Measurements from ENCODE around the gene DPH1. TPM values are rescaled to one million over a fixed set of nuclear protein-coding genes. Genes with fewer than 3 reads are reported as not detected.
"Not testable (repeated sequence)": the region's sequence is repeated elsewhere in the genome, so short reads cannot be mapped to it uniquely, and the experiment has no call there.

Gene DPH1
- polyA plus RNA-seq, 1 of the 3 experiments (the other 2 are of a cell fraction), result 36.2 TPM

- TF ChIP-seq USF1 (IDR thresholded peaks at IDR 0.05; ENCODE audit: borderline replicate concordance, low read depth) (no peak), CHD2 (IDR thresholded peaks at IDR 0.05; ENCODE audit: low read length, partially characterized antibody) (no peak), MEF2A (IDR thresholded peaks at IDR 0.05; ENCODE audit: borderline replicate concordance, low read depth) (no peak), TAF1 (IDR thresholded peaks at IDR 0.05; ENCODE audit: borderline replicate concordance, low read depth, low read length) (no peak)
These were observed 18.3 kb upstream of the DPH1 start (continued) for GRCh38 chr17:2011411-2012371.

- Histone ChIP-seq H3K4me1 (ENCODE audit: control insufficient read depth in 1 of 2, insufficient read depth in 2 of 2, low read depth in 1 of 2, low read length in 1 of 2) (no peaks in the 10 kb centered on the region; a peak in 1 of 4 replicates), H3K9me3 (no peaks in the 10 kb centered on the region), H4K20me1 (ENCODE audit: insufficient read depth) (no peaks in the 10 kb centered on the region), H3K36me3 (replicated peaks in 1 of 2; ENCODE audit: control insufficient read depth in 1 of 2, insufficient read depth in 2 of 2, low read length in 1 of 2) (no peaks in the 10 kb centered on the region), H2AFZ (ENCODE audit: low read depth) (no peak overlapping the region), H3K9ac (no peak overlapping the region), H3K4me2 (no peak overlapping the region), H3K4me3 (ENCODE audit: low read depth in 2 of 2, low read length in 1 of 2) (no peak overlapping the region), H3K27ac (ENCODE audit: low read depth in 2 of 2, low read length in 1 of 2) (no peak overlapping the region), H3K27me3 (ENCODE audit: insufficient read depth) (peaks cover 5% of the 10 kb centered on the region; the same call in 1 of the 2 replicates), H3K79me2 (ENCODE audit: insufficient read depth) (no peaks in the 10 kb centered on the region), H3K9me2 (no peaks in the 10 kb centered on the region), H3F3A (replicated peaks; ENCODE audit: insufficient read depth) (no peaks in the 10 kb centered on the region)
- ChIA-PET CTCF (no interaction called here), POLR2A (interaction anchor here (1.1 kb wide), 1 partner anchor 13 kb away, joined by 3 read pairs; the partner anchor contains the start of gene RTN4RL1)
- no peak for TF ChIP-seq POLR2AphosphoS5 (IDR thresholded peaks at IDR 0.05; ENCODE audit: low read depth, low read length)
- TF ChIP-seq TCF12 (IDR thresholded peaks at IDR 0.05), result no peak
- TF ChIP-seq SMC3 (IDR thresholded peaks at IDR 0.05; ENCODE audit: low read depth, low read length), result no peak
- no peak for TF ChIP-seq MXI1 (IDR thresholded peaks at IDR 0.05; ENCODE audit: low read depth, low read length)
- TF ChIP-seq EP300 (IDR thresholded peaks at IDR 0.05; ENCODE audit: borderline replicate concordance in 1 of 2, low read depth in 1 of 2, low read length in 1 of 2), result no peak
- no peak for TF ChIP-seq NRF1 (IDR thresholded peaks at IDR 0.05; ENCODE audit: low read depth, low read length)
- no peak for TF ChIP-seq PBX3 (IDR thresholded peaks at IDR 0.05)
- TF ChIP-seq JUND (IDR thresholded peaks at IDR 0.05), result no peak
- TF ChIP-seq ELF1 (IDR thresholded peaks at IDR 0.05), result no peak
- DNase-seq, result no peak
- 69% methylated on average over 4 of the region's 4 CpGs for WGBS (ENCODE audit: low lambda C conversion rate)
These were observed 17.5 kb upstream of the DPH1 start for GRCh38 chr17:2012499-2012898.

- DNase-seq; H3K27ac ChIP-seq (ENCODE audit: low read depth in 2 of 2, low read length in 1 of 2); H3K27me3 ChIP-seq (ENCODE audit: insufficient read depth); H3K79me2 ChIP-seq (ENCODE audit: insufficient read depth); H3K9me3 ChIP-seq; H4K20me1 ChIP-seq (ENCODE audit: insufficient read depth); H3K4me3 ChIP-seq (ENCODE audit: low read depth in 2 of 2, low read length in 1 of 2); H3K9ac ChIP-seq; H3K4me1 ChIP-seq (ENCODE audit: control insufficient read depth in 1 of 2, insufficient read depth in 2 of 2, low read depth in 1 of 2, low read length in 1 of 2); H3F3A ChIP-seq (replicated peaks; ENCODE audit: insufficient read depth); H3K4me2 ChIP-seq; H2AFZ ChIP-seq (ENCODE audit: low read depth); H3K36me3 ChIP-seq (replicated peaks in 1 of 2; ENCODE audit: control insufficient read depth in 1 of 2, insufficient read depth in 2 of 2, low read length in 1 of 2); H3K9me2 ChIP-seq: not testable (repeated sequence)
- POLR2A ChIA-PET, result interaction anchor here (1.1 kb wide), 1 partner anchor 12 kb away, joined by 3 read pairs; the partner anchor contains the start of gene RTN4RL1
- CTCF ChIA-PET, result interaction anchor here (0.7 to 4.9 kb wide), 2 partner anchors 12 to 104 kb away, joined by 3 to 31 read pairs; partner anchors contain the start of gene RTN4RL1
- WGBS (ENCODE audit: low lambda C conversion rate), result 62% methylated on average over 5 of the region's 6 CpGs
These were observed 16.5 kb upstream of the DPH1 start for GRCh38 chr17:2013220-2013993.

Data from SK-N-SH (cell line).